ENCODE measurements around the gene AFAP1L2.

Gene AFAP1L2

GRCh38 chr10:114311496-114312209 lies 92.6 kb downstream of the AFAP1L2 start:
- TF ChIP-seq CTCF (IDR thresholded peaks at IDR 0.05; ENCODE audit: borderline replicate concordance, extremely low read depth, low read length, poor library complexity, severe bottlenecking), result no peak
- no peak for TF ChIP-seq EZH2 (IDR thresholded peaks at IDR 0.05; ENCODE audit: borderline replicate concordance, low read depth, low read length, severe bottlenecking)
- Histone ChIP-seq H2AFZ (ENCODE audit: low read depth, low read length) (no peak overlapping the region), H3K79me2 (ENCODE audit: insufficient read depth, low read length) (no peaks in the 10 kb centered on the region), H3K4me1 (ENCODE audit: insufficient read depth, low read length) (no peaks in the 10 kb centered on the region), H3K9ac (ENCODE audit: low read depth, low read length) (no peak overlapping the region), H3K9me3 (ENCODE audit: insufficient read depth, low read length, severe bottlenecking) (no peaks in the 10 kb centered on the region), H3K4me3 (ENCODE audit: low read depth in 1 of 2, low read length in 2 of 2) (no peak overlapping the region), H3K27me3 (ENCODE audit: insufficient read depth, low read length, poor library complexity) (peaks cover 10% of the 10 kb centered on the region), H3K36me3 (ENCODE audit: insufficient read depth, low read length) (no peaks in the 10 kb centered on the region), H3K4me2 (ENCODE audit: insufficient read depth, low read length) (no peak overlapping the region), H3K27ac (ENCODE audit: low read length) (no peak overlapping the region), H4K20me1 (ENCODE audit: insufficient read depth, low read length) (no peaks in the 10 kb centered on the region)
- DNase-seq, result no peak
- ATAC-seq (ENCODE audit: insufficient read depth, low read depth), result no peak

GRCh38 chr10:114311023-114311422 lies 93.3 kb downstream of the AFAP1L2 start:
- TF ChIP-seq CTCF (IDR thresholded peaks at IDR 0.05; ENCODE audit: borderline replicate concordance, extremely low read depth, low read length, poor library complexity, severe bottlenecking), result no peak
- TF ChIP-seq EZH2 (IDR thresholded peaks at IDR 0.05; ENCODE audit: borderline replicate concordance, low read depth, low read length, severe bottlenecking), result no peak
- Histone ChIP-seq H3K9ac (ENCODE audit: low read depth, low read length) (no peak overlapping the region), H3K27ac (ENCODE audit: low read length) (no peak overlapping the region), H3K9me3 (ENCODE audit: insufficient read depth, low read length, severe bottlenecking) (no peaks in the 10 kb centered on the region), H3K79me2 (ENCODE audit: insufficient read depth, low read length) (no peaks in the 10 kb centered on the region), H4K20me1 (ENCODE audit: insufficient read depth, low read length) (no peaks in the 10 kb centered on the region), H2AFZ (ENCODE audit: low read depth, low read length) (no peak overlapping the region), H3K36me3 (ENCODE audit: insufficient read depth, low read length) (no peaks in the 10 kb centered on the region), H3K27me3 (ENCODE audit: insufficient read depth, low read length, poor library complexity) (peaks cover 10% of the 10 kb centered on the region), H3K4me1 (ENCODE audit: insufficient read depth, low read length) (no peaks in the 10 kb centered on the region), H3K4me3 (ENCODE audit: low read depth in 1 of 2, low read length in 2 of 2) (no peak overlapping the region), H3K4me2 (ENCODE audit: insufficient read depth, low read length) (no peak overlapping the region)
- no peak for DNase-seq
- no peak for ATAC-seq (ENCODE audit: insufficient read depth, low read depth)

GRCh38 chr10:114310346-114310745 lies 94.0 kb downstream of the AFAP1L2 start:
- H3K9ac ChIP-seq (ENCODE audit: low read depth, low read length), result no peak overlapping the region
- H3K27me3 ChIP-seq (ENCODE audit: insufficient read depth, low read length, poor library complexity), result peaks cover 7% of the 10 kb centered on the region
- ATAC-seq (ENCODE audit: insufficient read depth, low read depth), result no peak

More at GRCh38 chr10:114310346-114310745, 94.0 kb downstream of the AFAP1L2 start:
- Histone ChIP-seq H2AFZ (ENCODE audit: low read depth, low read length) (no peak overlapping the region), H3K36me3 (ENCODE audit: insufficient read depth, low read length) (no peaks in the 10 kb centered on the region), H3K4me3 (ENCODE audit: low read depth in 1 of 2, low read length in 2 of 2) (no peak overlapping the region), H3K9me3 (ENCODE audit: insufficient read depth, low read length, severe bottlenecking) (no peaks in the 10 kb centered on the region), H3K79me2 (ENCODE audit: insufficient read depth, low read length) (no peaks in the 10 kb centered on the region), H4K20me1 (ENCODE audit: insufficient read depth, low read length) (no peaks in the 10 kb centered on the region), H3K27ac (ENCODE audit: low read length) (no peak overlapping the region), H3K4me2 (ENCODE audit: insufficient read depth, low read length) (no peak overlapping the region), H3K4me1 (ENCODE audit: insufficient read depth, low read length) (no peaks in the 10 kb centered on the region)
- no peak for DNase-seq
- TF ChIP-seq CTCF (IDR thresholded peaks at IDR 0.05; ENCODE audit: borderline replicate concordance, extremely low read depth, low read length, poor library complexity, severe bottlenecking) (no peak), EZH2 (IDR thresholded peaks at IDR 0.05; ENCODE audit: borderline replicate concordance, low read depth, low read length, severe bottlenecking) (no peak)

Data from DND-41 (cell line).